BJ (cell line): ENCODE results near the gene KCNK1. TPM values are rescaled to one million over a fixed set of nuclear protein-coding genes. Genes with fewer than 3 reads are reported as not detected.

Source experiments
- CTCF ChIA-PET: fragments of 350-600 bp; formaldehyde crosslinking; extraction: SDS; loops from one replicate; lab custom pipeline; 2021; ENCODE audit warnings: antibody characterized with exemption, inconsistent platforms; lab: Yijun Ruan, JAX
- POLR2A ChIA-PET: fragments of 300-600 bp; sonication (Branson Sonifier 250); formaldehyde crosslinking; extraction: SDS; loops from one replicate; lab custom pipeline; 2021; ENCODE audit warnings: antibody characterized with exemption; lab: Charles Lee
- DNase-seq: peaks from one replicate; pipeline ENCODE4 v3.0.0-alpha.2; 2011; ENCODE audit warnings: low read depth
- H3K27me3 ChIP-seq: 2 replicates; pipeline ENCODE4 v1.6.0; 2011; ENCODE audit warnings: low read length; ENCODE audit not compliant: control insufficient read depth, insufficient read depth
- H3K36me3 ChIP-seq: 2 replicates; pipeline ENCODE4 v1.5.1; 2011; ENCODE audit warnings: low read length; ENCODE audit not compliant: control insufficient read depth, insufficient read depth
- H3K4me3 ChIP-seq: 2 replicates; pipeline ENCODE4 v1.5.1; 2011; ENCODE audit warnings: low read depth, mild to moderate bottlenecking, control low read depth, low read length
- CTCF ChIP-seq: IDR thresholded peaks from 2 replicates; pipeline ENCODE4 v1.5.1; 2011; ENCODE audit warnings: low read depth, mild to moderate bottlenecking, control low read depth, inconsistent platforms, low read length, moderate library complexity; ENCODE audit not compliant: insufficient read depth
- polyA minus RNA-seq: library from RNA; depleted of rRNA, polyadenylated mRNA; stranded (reverse); fragments of >200 nt; gene quantifications from 2 replicates; pipeline ENCODE4 v1.2.3, GENCODE V29; 2011; rRNA and poly(A)+ RNA removed
- polyA plus RNA-seq: library from polyadenylated mRNA; depleted of rRNA; stranded (reverse); fragments of >200 nt; gene quantifications from 2 replicates; pipeline ENCODE4 v1.2.3, GENCODE V29; 2011; rRNA removed

Gene KCNK1
- 2.7 and 3.0 TPM in 2 replicates for polyA plus RNA-seq
- 2.1 and 3.2 TPM in 2 replicates for polyA minus RNA-seq

GRCh38 chr1:233613252-233614172, at the start of gene KCNK1:
TSS of gene KCNK1 (plus strand) at chr1:233614106. CDS start at chr1:233614172, 66 bp downstream.
- CTCF ChIA-PET, result no interaction called here
- H3K27me3 ChIP-seq, result no peaks in the 10 kb centered on the region
- H3K36me3 ChIP-seq, result no peaks in the 10 kb centered on the region
- DNase-seq, result peak; percentile 75
- POLR2A ChIA-PET, result no interaction called here
- peak within 1 kb of the TSS; percentile 87 for H3K4me3 ChIP-seq
- no peak for TF ChIP-seq CTCF

DNA sequence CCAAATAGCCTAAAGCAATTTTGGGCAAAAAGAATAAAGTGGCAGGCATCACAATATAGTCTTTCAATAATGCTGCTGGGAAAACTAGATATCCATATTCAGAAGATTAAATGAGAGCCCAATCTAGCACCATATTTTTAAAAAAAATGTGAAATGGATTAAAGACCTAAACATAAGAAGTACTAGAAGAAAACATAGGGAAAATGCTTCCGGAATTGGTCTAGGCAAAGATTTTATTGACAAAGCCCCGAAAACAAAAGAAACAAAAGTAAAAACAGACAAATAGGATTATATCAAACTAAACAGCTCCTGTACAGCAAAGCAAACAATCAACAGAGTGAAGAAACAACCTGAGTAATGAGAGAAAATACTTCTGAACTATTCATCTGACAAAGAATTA, 48.6 kb upstream of the KCNK1 start:
- CTCF ChIA-PET, result no interaction called here
- POLR2A ChIA-PET, result no interaction called here
- no peak for TF ChIP-seq CTCF
- no peak overlapping the region for H3K4me3 ChIP-seq
- DNase-seq, result no peak
- H3K27me3 ChIP-seq, result no peaks in the 10 kb centered on the region
- H3K36me3 ChIP-seq, result no peaks in the 10 kb centered on the region

- POLR2A ChIA-PET, result no interaction called here
- CTCF ChIA-PET, result no interaction called here
- TF ChIP-seq CTCF, result no peak
These were observed 47.0 kb upstream of the KCNK1 start for GRCh38 chr1:233566886-233567285.

GRCh38 chr1:233569636-233570035, 44.3 kb upstream of the KCNK1 start:
- ChIA-PET CTCF (interaction anchor here (1.1 kb wide), 1 partner anchor 130 kb away, joined by 3 read pairs; no protein-coding TSS in a partner anchor), POLR2A (no interaction called here)
- DNase-seq, result no peak
- Histone ChIP-seq H3K36me3 (no peaks in the 10 kb centered on the region), H3K27me3 (no peaks in the 10 kb centered on the region), H3K4me3 (no peak overlapping the region)
- no peak for TF ChIP-seq CTCF

More at GRCh38 chr1:233566886-233567285, 47.0 kb upstream of the KCNK1 start:
- Histone ChIP-seq H3K4me3 (no peak overlapping the region), H3K36me3 (no peaks in the 10 kb centered on the region), H3K27me3 (no peaks in the 10 kb centered on the region)
- DNase-seq, result no peak

DNA sequence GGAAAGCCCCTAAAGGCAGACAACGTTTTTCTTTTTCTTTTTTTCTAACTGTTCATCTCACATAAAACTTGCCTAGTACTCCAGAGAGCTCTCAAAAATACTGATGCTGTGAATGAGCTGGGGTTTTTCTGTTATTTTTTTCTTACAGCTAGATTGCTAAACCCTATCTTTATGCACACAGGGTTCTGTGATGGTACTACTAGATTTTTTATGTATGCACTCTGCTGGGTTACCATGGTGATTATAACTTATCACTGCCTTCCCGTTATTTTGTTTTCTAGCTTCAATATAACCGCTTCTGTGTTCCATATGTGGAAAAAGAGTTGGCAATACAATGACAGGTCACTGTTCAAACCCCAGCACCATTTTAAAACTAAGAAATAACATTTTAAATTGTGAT, 43.7 kb upstream of the KCNK1 start:
- no peak for DNase-seq
- no peaks in the 10 kb centered on the region for H3K36me3 ChIP-seq
- CTCF ChIA-PET, result interaction anchor here (1.1 kb wide), 1 partner anchor 130 kb away, joined by 3 read pairs; no protein-coding TSS in a partner anchor
- no peaks in the 10 kb centered on the region for H3K27me3 ChIP-seq
- POLR2A ChIA-PET, result no interaction called here
- no peak overlapping the region for H3K4me3 ChIP-seq
- TF ChIP-seq CTCF, result no peak
